ENCODE measurements around the gene SLC4A2.
"Not testable (repeated sequence)": the region's sequence is repeated elsewhere in the genome, so short reads cannot be mapped to it uniquely, and the experiment has no call there.

SLC4A2 gene

DNA sequence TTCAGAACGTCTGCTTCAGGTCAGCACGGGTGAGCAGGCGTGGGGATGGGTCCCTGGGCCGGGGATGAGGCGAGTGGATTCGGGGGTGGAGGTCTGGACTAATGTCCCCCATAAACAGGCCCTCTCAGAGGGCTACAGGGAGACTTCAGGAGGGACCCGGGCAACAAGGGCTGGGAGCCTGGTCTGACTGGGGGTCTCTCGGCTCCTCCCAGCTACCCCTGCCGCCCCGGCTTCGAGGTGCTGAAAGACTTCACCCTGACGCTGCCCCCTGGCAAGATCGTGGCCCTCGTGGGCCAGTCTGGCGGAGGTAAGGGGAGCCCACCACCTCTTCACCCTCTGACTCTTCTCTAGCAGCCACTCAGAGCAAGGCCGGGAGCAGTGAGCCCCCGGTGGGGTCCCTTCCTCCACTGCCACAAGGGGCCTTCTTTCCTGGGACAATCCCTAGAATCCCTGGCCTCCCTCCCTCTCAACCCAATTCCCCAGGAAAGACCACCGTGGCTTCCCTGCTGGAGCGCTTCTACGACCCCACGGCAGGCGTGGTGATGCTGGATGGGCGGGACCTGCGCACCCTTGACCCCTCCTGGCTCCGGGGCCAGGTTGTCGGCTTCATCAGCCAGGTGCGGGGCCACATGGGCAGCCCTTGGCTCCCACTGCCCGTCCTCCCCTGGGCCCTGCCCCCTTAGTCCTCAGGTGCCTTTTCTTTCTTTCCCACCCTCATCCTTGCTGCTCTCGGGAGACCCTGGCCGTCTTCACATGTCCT, 18.6 kb upstream of the SLC4A2 start:
- TF ChIP-seq, protein P1, sequence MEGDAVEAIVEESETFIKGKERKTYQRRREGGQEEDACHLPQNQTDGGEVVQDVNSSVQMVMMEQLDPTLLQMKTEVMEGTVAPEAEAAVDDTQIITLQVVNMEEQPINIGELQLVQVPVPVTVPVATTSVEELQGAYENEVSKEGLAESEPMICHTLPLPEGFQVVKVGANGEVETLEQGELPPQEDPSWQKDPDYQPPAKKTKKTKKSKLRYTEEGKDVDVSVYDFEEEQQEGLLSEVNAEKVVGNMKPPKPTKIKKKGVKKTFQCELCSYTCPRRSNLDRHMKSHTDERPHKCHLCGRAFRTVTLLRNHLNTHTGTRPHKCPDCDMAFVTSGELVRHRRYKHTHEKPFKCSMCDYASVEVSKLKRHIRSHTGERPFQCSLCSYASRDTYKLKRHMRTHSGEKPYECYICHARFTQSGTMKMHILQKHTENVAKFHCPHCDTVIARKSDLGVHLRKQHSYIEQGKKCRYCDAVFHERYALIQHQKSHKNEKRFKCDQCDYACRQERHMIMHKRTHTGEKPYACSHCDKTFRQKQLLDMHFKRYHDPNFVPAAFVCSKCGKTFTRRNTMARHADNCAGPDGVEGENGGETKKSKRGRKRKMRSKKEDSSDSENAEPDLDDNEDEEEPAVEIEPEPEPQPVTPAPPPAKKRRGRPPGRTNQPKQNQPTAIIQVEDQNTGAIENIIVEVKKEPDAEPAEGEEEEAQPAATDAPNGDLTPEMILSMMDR (IDR thresholded peaks at IDR 0.05; ENCODE audit: insufficient read depth, low read length, poor library complexity, severe bottlenecking), result no peak
- H3K36me3 ChIP-seq (ENCODE audit: control insufficient read depth, insufficient read depth, low read length), result peaks cover 7% of the 10 kb centered on the region

DNA sequence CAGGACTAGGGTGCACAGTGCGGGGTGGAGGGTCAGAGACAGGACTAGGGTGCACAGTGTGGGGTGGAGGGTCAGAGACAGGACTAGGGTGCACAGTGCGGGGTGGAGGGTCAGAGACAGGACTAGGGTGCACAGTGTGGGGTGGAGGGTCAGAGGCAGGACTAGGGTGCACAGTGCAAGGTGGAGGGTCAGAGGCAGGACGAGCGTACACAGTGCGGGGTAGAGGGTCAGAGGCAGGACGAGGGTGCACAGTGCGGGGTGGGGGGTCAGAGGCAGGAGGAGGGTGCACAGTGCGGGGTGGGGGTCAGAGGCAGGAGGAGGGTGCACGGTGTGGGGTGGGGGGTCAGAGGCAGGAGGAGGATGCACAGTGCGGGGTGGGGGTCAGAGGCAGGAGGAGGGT, 15.9 kb upstream of the SLC4A2 start:
- H3K4me3 ChIP-seq (replicated peaks; ENCODE audit: low read depth, low read length); H3K27me3 ChIP-seq (replicated peaks; ENCODE audit: control insufficient read depth, insufficient read depth, low read length); DNase-seq (ENCODE audit: extremely low read depth, insufficient read length); H3K36me3 ChIP-seq (ENCODE audit: control insufficient read depth, insufficient read depth, low read length): not testable (repeated sequence)

More for the DNA sequence above, 18.6 kb upstream of the SLC4A2 start:
- DNase-seq (ENCODE audit: extremely low read depth, insufficient read length), result no peak
- Histone ChIP-seq H3K27me3 (replicated peaks; ENCODE audit: control insufficient read depth, insufficient read depth, low read length) (no peaks in the 10 kb centered on the region), H3K4me3 (replicated peaks; ENCODE audit: low read depth, low read length) (no peak overlapping the region)

DNA sequence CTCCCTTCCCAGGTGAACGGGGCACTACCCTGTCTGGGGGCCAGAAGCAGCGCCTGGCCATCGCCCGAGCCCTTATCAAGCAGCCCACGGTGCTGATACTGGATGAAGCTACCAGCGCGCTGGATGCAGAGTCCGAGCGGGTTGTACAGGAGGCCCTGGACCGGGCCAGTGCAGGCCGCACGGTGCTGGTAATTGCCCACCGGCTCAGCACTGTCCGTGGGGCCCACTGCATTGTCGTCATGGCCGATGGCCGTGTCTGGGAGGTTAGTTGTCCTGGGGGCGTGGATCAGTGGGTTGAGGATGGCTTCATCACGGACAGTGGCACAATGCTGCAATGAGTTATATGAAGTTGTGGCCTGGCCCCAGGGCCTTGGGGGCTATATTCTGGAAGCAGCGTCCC, 15.4 kb upstream of the SLC4A2 start:
- no peaks in the 10 kb centered on the region for H3K27me3 ChIP-seq (replicated peaks; ENCODE audit: control insufficient read depth, insufficient read depth, low read length)
- DNase-seq (ENCODE audit: extremely low read depth, insufficient read length), result no peak
- TF ChIP-seq, protein P1 (IDR thresholded peaks at IDR 0.05; ENCODE audit: insufficient read depth, low read length, poor library complexity, severe bottlenecking), result no peak
- H3K4me3 ChIP-seq (replicated peaks; ENCODE audit: low read depth, low read length), result no peak overlapping the region
- H3K36me3 ChIP-seq (ENCODE audit: control insufficient read depth, insufficient read depth, low read length), result peaks cover 2% of the 10 kb centered on the region

DNA sequence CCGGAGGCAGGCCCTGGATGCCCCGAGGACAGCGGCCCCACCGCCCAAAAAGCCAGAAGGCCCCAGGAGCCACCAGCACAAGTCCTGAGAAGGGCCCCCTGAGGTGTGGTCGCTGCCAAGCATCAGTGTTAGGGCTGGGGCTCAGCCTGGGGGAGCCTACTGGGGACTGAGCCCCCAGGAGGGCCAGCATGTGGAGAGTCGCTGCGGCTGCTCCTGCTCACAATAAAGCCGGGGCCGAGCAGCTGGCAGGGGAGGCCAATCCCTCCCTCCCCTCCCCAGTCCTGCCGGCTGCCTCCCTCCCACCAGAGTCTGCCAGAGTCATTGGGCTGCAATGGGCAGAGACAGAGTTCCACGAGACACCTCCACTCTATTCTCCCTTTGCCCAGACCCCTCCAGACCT, 14.1 kb upstream of the SLC4A2 start:
- no peaks in the 10 kb centered on the region for H3K27me3 ChIP-seq (replicated peaks; ENCODE audit: control insufficient read depth, insufficient read depth, low read length)
- DNase-seq (ENCODE audit: extremely low read depth, insufficient read length), result no peak
- H3K4me3 ChIP-seq (replicated peaks; ENCODE audit: low read depth, low read length), result no peak overlapping the region
- H3K36me3 ChIP-seq (ENCODE audit: control insufficient read depth, insufficient read depth, low read length), result peaks cover 2% of the 10 kb centered on the region
- TF ChIP-seq, protein P1 (IDR thresholded peaks at IDR 0.05; ENCODE audit: insufficient read depth, low read length, poor library complexity, severe bottlenecking), result no peak

DNA sequence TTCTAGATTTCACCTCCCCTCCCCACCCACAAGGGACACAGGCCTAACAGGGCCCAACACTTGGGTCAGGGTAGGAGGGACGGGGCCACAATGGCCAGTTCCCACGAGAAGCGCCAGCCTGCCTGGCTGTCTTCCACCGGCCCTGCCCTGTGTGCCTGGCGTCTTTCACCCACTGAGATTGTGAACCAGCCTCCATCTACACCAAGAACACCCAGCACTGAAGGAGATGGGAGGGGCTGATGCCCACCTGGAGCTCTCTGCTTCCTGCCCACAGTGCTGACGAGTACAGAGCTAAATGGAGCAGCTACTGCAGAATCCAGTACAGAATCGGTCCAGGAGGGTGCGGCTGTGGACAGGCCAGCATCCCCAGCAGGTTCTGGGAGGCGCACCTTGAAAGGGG, 13.4 kb upstream of the SLC4A2 start:
- H3K36me3 ChIP-seq (ENCODE audit: control insufficient read depth, insufficient read depth, low read length), result peaks cover 2% of the 10 kb centered on the region
- DNase-seq (ENCODE audit: extremely low read depth, insufficient read length), result no peak
- H3K27me3 ChIP-seq (replicated peaks; ENCODE audit: control insufficient read depth, insufficient read depth, low read length), result no peaks in the 10 kb centered on the region
- no peak overlapping the region for H3K4me3 ChIP-seq (replicated peaks; ENCODE audit: low read depth, low read length)
- TF ChIP-seq, protein P1 (IDR thresholded peaks at IDR 0.05; ENCODE audit: insufficient read depth, low read length, poor library complexity, severe bottlenecking), result no peak

DNA sequence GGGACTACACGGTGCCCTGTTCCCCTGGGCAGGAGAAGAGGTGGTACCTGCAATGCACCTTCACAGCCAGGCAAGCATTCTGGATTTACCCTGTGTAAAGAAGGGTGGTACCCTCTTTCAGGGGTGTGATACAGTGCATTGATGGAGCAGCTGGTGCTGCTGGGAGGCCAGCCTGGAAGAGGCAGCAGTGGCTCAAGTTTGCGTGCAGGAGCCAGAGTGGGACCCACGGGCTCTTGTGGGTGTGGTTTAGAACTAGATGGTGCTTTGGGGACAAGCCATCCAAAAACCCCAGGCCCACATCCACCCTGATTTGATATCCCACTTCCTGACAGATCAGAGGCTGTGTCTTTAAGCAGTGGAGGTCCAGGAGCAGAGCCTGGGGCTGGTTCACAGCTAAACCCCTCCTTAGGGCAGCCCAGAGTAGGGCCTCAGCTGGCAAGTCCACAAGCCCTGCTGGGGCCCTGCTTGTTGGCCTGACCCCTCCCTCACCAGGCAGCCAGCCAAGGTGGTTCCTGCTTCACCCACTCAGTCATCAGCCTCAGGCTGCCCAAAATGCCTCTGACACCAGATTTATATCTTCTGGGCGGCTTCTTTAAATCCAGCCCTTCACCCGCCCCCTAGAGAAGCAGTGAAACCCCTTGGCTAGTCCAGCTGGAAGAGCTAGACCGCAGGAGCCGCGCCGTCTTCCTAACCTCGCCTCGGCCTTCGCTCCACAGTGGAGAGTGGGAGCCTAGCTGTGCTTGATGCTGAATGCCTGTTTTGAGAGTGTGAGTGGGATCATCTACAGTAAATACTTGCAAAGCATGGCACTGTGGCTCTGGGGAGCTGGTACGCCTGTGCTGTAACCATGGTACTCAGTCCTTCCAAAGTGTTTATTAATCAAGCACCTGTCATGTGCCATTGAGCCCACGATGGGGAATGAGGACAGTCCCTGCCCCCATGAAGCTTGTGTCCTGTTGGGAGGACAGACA, 12.5 kb upstream of the SLC4A2 start:
- Histone ChIP-seq H3K27me3 (replicated peaks; ENCODE audit: control insufficient read depth, insufficient read depth, low read length) (no peaks in the 10 kb centered on the region), H3K4me3 (replicated peaks; ENCODE audit: low read depth, low read length) (no peak overlapping the region), H3K36me3 (ENCODE audit: control insufficient read depth, insufficient read depth, low read length) (peaks cover 2% of the 10 kb centered on the region)
- DNase-seq (ENCODE audit: extremely low read depth, insufficient read length), result no peak
- TF ChIP-seq, protein P1 (IDR thresholded peaks at IDR 0.05; ENCODE audit: insufficient read depth, low read length, poor library complexity, severe bottlenecking), result no peak

Data from GM06990 (cell line).